Measurements from ENCODE around the gene TEC. TPM values are rescaled to one million over a fixed set of nuclear protein-coding genes. Genes with fewer than 3 reads are reported as not detected.

The TEC gene
- total and polyA plus RNA-seq, 2 of the 8 experiments (the other 6 are each of a cell fraction or from before 2014, with no cell fraction given) = 0.73 to 1.8 TPM

- ChIA-PET POLR2A (ENCODE audit: partially characterized antibody) (interaction anchor here (1.0 kb wide), 1 partner anchor 34 kb away, joined by 3 read pairs; no protein-coding TSS in a partner anchor), CTCF (ENCODE audit: partially characterized antibody) (interaction anchor here (1.5 kb wide), 1 partner anchor 98 kb away, joined by 4 read pairs; no protein-coding TSS in a partner anchor)
- H3K9ac ChIP-seq (replicated peaks in 1 of 4; ENCODE audit: extremely low read depth in 1 of 4, low read depth in 3 of 4, low read length in 3 of 4) = no peak overlapping the region
- H3K27ac ChIP-seq (ENCODE audit: low read depth, low read length) = no peak overlapping the region
- no peaks in the 10 kb centered on the region for H3K9me3 ChIP-seq (ENCODE audit: insufficient read depth in 2 of 2, low read depth in 1 of 2, low read length in 1 of 2)
- no peaks in the 10 kb centered on the region for H3K36me3 ChIP-seq (ENCODE audit: control insufficient read depth in 2 of 4, insufficient read depth in 4 of 4, low read length in 3 of 4)
- WGBS, 2 experiments (ENCODE audit: extremely low coverage in 1 of 2, insufficient coverage in 1 of 2, insufficient read length in 1 of 2, insufficient replicate concordance in 2 of 2, low coverage in 1 of 2, low lambda C conversion rate in 2 of 2, missing lambda C conversion rate in 1 of 2) = 90% methylated on average over 4 of the region's 4 CpGs; no CpG with 5 or more reads in 1 of the 2 experiments
- no peak overlapping the region for H3K4ac ChIP-seq (replicated peaks; ENCODE audit: insufficient read length, low read depth, low read length)
- H2BK12ac ChIP-seq (ENCODE audit: low read depth, low read length) = no peak overlapping the region
- peak overlapping the region in 1 of 2 experiments; percentile 59; a peak in 1 of 4 replicates for H3K4me2 ChIP-seq (ENCODE audit: insufficient read depth in 1 of 2, low read depth in 2 of 2, low read length in 2 of 2)
- no peaks in the 10 kb centered on the region for H3K79me2 ChIP-seq (ENCODE audit: control insufficient read depth in 1 of 2, insufficient read depth in 2 of 2, low read length in 2 of 2)
- DNase-seq (ENCODE audit: low read depth in 1 of 2, low spot score in 2 of 2) = no peak
- H3K27me3 ChIP-seq (replicated peaks in 1 of 4; ENCODE audit: control insufficient read depth in 3 of 4, extremely low read depth in 1 of 4, insufficient read depth in 3 of 4, low read length in 3 of 4) = no peaks in the 10 kb centered on the region
- H4K20me1 ChIP-seq (replicated peaks in 1 of 2; ENCODE audit: control insufficient read depth in 1 of 2, insufficient read depth in 2 of 2, low read length in 2 of 2) = no peaks in the 10 kb centered on the region
- no peak overlapping the region for H2BK5ac ChIP-seq (ENCODE audit: low read depth, low read length)
- no peak overlapping the region for H2BK20ac ChIP-seq (ENCODE audit: low read length)
- H3K18ac ChIP-seq (ENCODE audit: extremely low read depth, low read length) = no peak overlapping the region
- no peak overlapping the region for H3K4me3 ChIP-seq (ENCODE audit: extremely low read depth in 1 of 4, insufficient read depth in 2 of 4, low read depth in 3 of 4, low read length in 4 of 4)
- H4K5ac ChIP-seq (ENCODE audit: insufficient read length, low read depth, low read length) = no peak overlapping the region
- H3K4me1 ChIP-seq (replicated peaks in 1 of 4; ENCODE audit: control insufficient read depth in 3 of 4, insufficient read depth in 4 of 4, low read length in 3 of 4) = peaks cover 0 to 4% (median 2%) of the 10 kb centered on the region in 4 experiments; a peak in 2 of 7 replicates
- H2AK5ac ChIP-seq (ENCODE audit: low read depth, low read length) = no peak overlapping the region
- no peak for FAIRE-seq
- H2AFZ ChIP-seq (ENCODE audit: low read length) = no peak overlapping the region
- H3K14ac ChIP-seq (ENCODE audit: insufficient read length) = no peak overlapping the region
- no peak overlapping the region for H2BK120ac ChIP-seq (replicated peaks; ENCODE audit: low read depth, low read length)
- no peak overlapping the region for H3K56ac ChIP-seq (replicated peaks; ENCODE audit: insufficient read length, low read depth, low read length)
- H2BK15ac ChIP-seq (ENCODE audit: low read length) = no peak overlapping the region
- no peak overlapping the region for H3K23ac ChIP-seq (ENCODE audit: insufficient read length)
- no peaks in the 10 kb centered on the region for H3K79me1 ChIP-seq (ENCODE audit: low read depth, low read length)
- no peaks in the 10 kb centered on the region for H3K23me2 ChIP-seq (ENCODE audit: low read depth, low read length)
- H4K8ac ChIP-seq (ENCODE audit: extremely low read depth, insufficient read depth, low read length) = no peak overlapping the region
- H4K91ac ChIP-seq (replicated peaks; ENCODE audit: insufficient read length, low read length) = no peak overlapping the region
- TF ChIP-seq ATF2 (IDR thresholded peaks at IDR 0.05; ENCODE audit: low read length) (no peak), MAFK (IDR thresholded peaks at IDR 0.05; ENCODE audit: low read depth, low read length) (no peak), CREB1 (IDR thresholded peaks at IDR 0.05) (no peak), EZH2 (IDR thresholded peaks at IDR 0.05; ENCODE audit: low read depth, low read length, severe bottlenecking) (no peak), PHF8 (conservative IDR thresholded peaks at IDR 0.05; ENCODE audit: low read depth, low read length) (no peak), GABPA (IDR thresholded peaks at IDR 0.05; ENCODE audit: borderline replicate concordance, insufficient read depth, low read length) (no peak), POLR2A (IDR thresholded peaks at IDR 0.05; ENCODE audit: control extremely low read depth in 1 of 2, low read depth in 2 of 2, low read length in 2 of 2) (no peak), SIRT6 (IDR thresholded peaks at IDR 0.05; ENCODE audit: low read length) (no peak), CTBP2 (IDR thresholded peaks at IDR 0.05; ENCODE audit: borderline replicate concordance, insufficient read depth, insufficient read length, low read length) (no peak), RNF2 (IDR thresholded peaks at IDR 0.05; ENCODE audit: borderline replicate concordance, low read depth, low read length, missing control alignments, poor library complexity, severe bottlenecking) (no peak), MAX (IDR thresholded peaks at IDR 0.05) (no peak), FOSL1 (IDR thresholded peaks at IDR 0.05; ENCODE audit: insufficient read depth, low read depth, low read length) (no peak)
Observed at GRCh38 chr4:48226199-48226598, 43.4 kb downstream of the TEC start.

Data from H1 (cell line).